Urinary bladder (tissue), 4 donors: Measurements from ENCODE around the gene TMEM126B. TPM values are rescaled to one million over a fixed set of nuclear protein-coding genes. Genes with fewer than 3 reads are reported as not detected.
"Not testable (repeated sequence)": the region's sequence is repeated elsewhere in the genome, so short reads cannot be mapped to it uniquely, and the experiment has no call there.

Experiments used
- DNase-seq: peaks from one replicate; pipeline ENCODE4 v3.0.0-alpha.2; 2015; ENCODE audit errors: extremely low spot score
- H3K27ac ChIP-seq: one replicate; pipeline ENCODE4 v1.5.1; 2013; ENCODE audit warnings: low read depth, mild to moderate bottlenecking, moderate library complexity
- H3K36me3 ChIP-seq: one replicate; pipeline ENCODE4 v1.6.1; 2013; ENCODE audit warnings: mild to moderate bottlenecking, moderate library complexity; ENCODE audit not compliant: insufficient read depth
- H3K4me1 ChIP-seq: one replicate; pipeline ENCODE4 v1.6.1; 2013; ENCODE audit warnings: mild to moderate bottlenecking, moderate library complexity; ENCODE audit not compliant: insufficient read depth
- H3K4me3 ChIP-seq: one replicate; pipeline ENCODE4 v1.5.1; 2013; ENCODE audit warnings: low read depth, low read length
- WGBS: extraction: QIAGEN DNeasy Blood & Tissue Kit; methylation state at CpG from one replicate; pipeline ENCODE4 v1.1.7; 2013; 5-methylcytosine and 5-hydroxymethylcytosine counted together
- polyA plus RNA-seq: library from polyadenylated mRNA; stranded (reverse); fragments of 200-250 nt; gene quantifications from one replicate; pipeline ENCODE4 v1.2.3, GENCODE V29; 2013
- total RNA-seq: library from RNA; depleted of rRNA; stranded (reverse); fragments of >200 nt; gene quantifications from one replicate; pipeline ENCODE4 v1.2.3, GENCODE V29; 2014
- donor health status: healthy with polysubstance abuse.
- donor health status: healthy.

TMEM126B gene
- total and polyA plus RNA-seq, 2 donors, result 65.5 to 68.9 TPM

GRCh38 chr11:85619499-85619898, 8.9 kb upstream of the TMEM126B start:
- Histone ChIP-seq H3K4me1 (no peaks in the 10 kb centered on the region), H3K4me3 (no peak overlapping the region), H3K36me3 (no peaks in the 10 kb centered on the region), H3K27ac (no peak overlapping the region)
- no peak for DNase-seq
- 81% methylated on average over 6 of the region's 6 CpGs for WGBS

- no peaks in the 10 kb centered on the region for H3K36me3 ChIP-seq
- no peaks in the 10 kb centered on the region for H3K4me1 ChIP-seq
- no peak overlapping the region for H3K4me3 ChIP-seq
- no peak overlapping the region for H3K27ac ChIP-seq
- no peak for DNase-seq
- WGBS, result 87% methylated on average over 3 of the region's 3 CpGs
Observed at GRCh38 chr11:85620256-85620655, 8.1 kb upstream of the TMEM126B start.

- Histone ChIP-seq H3K27ac (no peak overlapping the region), H3K4me3 (no peak overlapping the region), H3K4me1 (no peaks in the 10 kb centered on the region), H3K36me3 (no peaks in the 10 kb centered on the region)
- 25% methylated on average over 2 of the region's 2 CpGs for WGBS
- no peak for DNase-seq
Observed at GRCh38 chr11:85626496-85626895, 1.9 kb upstream of the TMEM126B start.

GRCh38 chr11:85627332-85627997, 928 bp upstream of the TMEM126B start, which contains the start of gene DLG2:
Gene DLG2 (minus strand): TSS chr11:85627344.
- Histone ChIP-seq H3K27ac (peak within 1 kb of the TSS; percentile 94), H3K36me3 (no peaks in the 10 kb centered on the region), H3K4me3 (peak within 1 kb of the TSS; percentile 74), H3K4me1 (no peaks in the 10 kb centered on the region)
- DNase-seq, result no peak
- WGBS, result 1% methylated on average over 23 of the region's 23 CpGs

- no peak overlapping the region for H3K27ac ChIP-seq
Observed at GRCh38 chr11:85628771-85629341, 463 bp downstream of the TMEM126B start.

GRCh38 chr11:85634747-85635146, 6.4 kb downstream of the TMEM126B start:
- WGBS, result 49% methylated on average over 3 of the region's 3 CpGs
- Histone ChIP-seq H3K36me3 (no peaks in the 10 kb centered on the region), H3K27ac (no peak overlapping the region), H3K4me1 (no peaks in the 10 kb centered on the region), H3K4me3 (no peak overlapping the region)
- no peak for DNase-seq

More at GRCh38 chr11:85628771-85629341, 463 bp downstream of the TMEM126B start:
- no peaks in the 10 kb centered on the region for H3K4me1 ChIP-seq
- H3K36me3 ChIP-seq, result no peaks in the 10 kb centered on the region
- DNase-seq, result no peak
- H3K4me3 ChIP-seq, result peak overlapping the region; percentile 74
- WGBS, result under 1% methylated on average over 13 of the region's 13 CpGs

GRCh38 chr11:85643191-85643614, 14.8 kb downstream of the TMEM126B start:
- DNase-seq, result no peak

GRCh38 chr11:85647078-85647477, 18.7 kb downstream of the TMEM126B start:
- peak overlapping the region; percentile 80 for H3K27ac ChIP-seq
- no peak for DNase-seq
- 33% methylated on average over 2 of the region's 2 CpGs for WGBS
- H3K36me3 ChIP-seq, result no peaks in the 10 kb centered on the region
- H3K4me3 ChIP-seq, result peak overlapping the region; percentile 59
- no peaks in the 10 kb centered on the region for H3K4me1 ChIP-seq

More at GRCh38 chr11:85643191-85643614, 14.8 kb downstream of the TMEM126B start:
- no peak overlapping the region for H3K27ac ChIP-seq
- H3K4me1 ChIP-seq, result no peaks in the 10 kb centered on the region
- no peaks in the 10 kb centered on the region for H3K36me3 ChIP-seq
- no peak overlapping the region for H3K4me3 ChIP-seq
- WGBS, result 23% methylated on average over 2 of the region's 2 CpGs

GRCh38 chr11:85647604-85648299, 19.4 kb downstream of the TMEM126B start, which contains the start of gene TMEM126A:
Gene TMEM126A (plus strand): TSS chr11:85647967. CDS start chr11:85650256, 2,289 bp downstream.
- peak; percentile 66 for DNase-seq
- WGBS, result under 1% methylated on average over 33 of the region's 33 CpGs
- H3K36me3 ChIP-seq, result no peaks in the 10 kb centered on the region
- H3K27ac ChIP-seq, result peak within 1 kb of the TSS; percentile 80
- H3K4me3 ChIP-seq, result peak within 1 kb of the TSS; percentile 59
- H3K4me1 ChIP-seq, result no peaks in the 10 kb centered on the region

- 86% methylated on average over 1 of the region's 1 CpG for WGBS
- Histone ChIP-seq H3K36me3 (peaks cover 2% of the 10 kb centered on the region), H3K4me3 (no peak overlapping the region), H3K4me1 (no peaks in the 10 kb centered on the region), H3K27ac (no peak overlapping the region)
- no peak for DNase-seq
Observed at GRCh38 chr11:85651118-85651517, 22.7 kb downstream of the TMEM126B start.

- Histone ChIP-seq H3K27ac (no peak overlapping the region), H3K36me3 (peaks cover 2% of the 10 kb centered on the region), H3K4me1 (no peaks in the 10 kb centered on the region), H3K4me3 (no peak overlapping the region)
- DNase-seq, result no peak
- WGBS, result 66% methylated on average over 3 of the region's 3 CpGs
Observed at GRCh38 chr11:85652786-85653447, 24.5 kb downstream of the TMEM126B start.

GRCh38 chr11:85654343-85654742, 25.9 kb downstream of the TMEM126B start:
- H3K4me3 ChIP-seq, H3K4me1 ChIP-seq, H3K27ac ChIP-seq, DNase-seq, H3K36me3 ChIP-seq: not testable (repeated sequence)
- 95% methylated on average over 4 of the region's 4 CpGs for WGBS

- H3K36me3 ChIP-seq, result peaks cover 2% of the 10 kb centered on the region
- H3K4me1 ChIP-seq, result no peaks in the 10 kb centered on the region
- no peak overlapping the region for H3K27ac ChIP-seq
- 85% methylated on average over 1 of the region's 1 CpG for WGBS
- no peak overlapping the region for H3K4me3 ChIP-seq
- DNase-seq, result no peak
Observed at GRCh38 chr11:85656777-85657176, 28.4 kb downstream of the TMEM126B start.
